Measurements from ENCODE around the gene SBF2.

SBF2 gene

DNA sequence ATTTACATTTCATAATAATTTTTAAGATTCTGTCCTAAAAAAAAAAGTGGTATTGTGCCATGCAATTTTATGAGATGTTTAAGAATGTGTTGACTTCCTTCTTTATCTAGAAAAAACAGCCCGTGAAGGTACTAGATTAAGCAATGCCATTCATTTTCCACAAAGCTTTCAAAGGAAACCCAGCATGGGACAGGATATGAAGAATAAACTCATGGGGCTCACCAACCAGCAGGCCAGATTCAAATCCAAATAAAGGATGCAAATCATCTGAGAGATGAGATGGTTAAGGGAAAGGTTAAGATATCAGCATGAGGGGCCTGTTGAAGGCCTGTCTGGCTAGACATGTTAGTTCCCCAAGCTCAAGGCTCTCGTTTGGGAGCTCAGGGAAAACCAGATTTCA is 431.0 kb downstream of the SBF2 start:
- peaks cover 25% of the 10 kb centered on the region for H3K4me1 ChIP-seq (ENCODE audit: insufficient read depth, low read length, severe bottlenecking)
- no peaks in the 10 kb centered on the region for H3K36me3 ChIP-seq (ENCODE audit: insufficient read depth, low read length)
- no peak overlapping the region for H2AFZ ChIP-seq (ENCODE audit: low read length)
- TF ChIP-seq EZH2 (IDR thresholded peaks at IDR 0.05; ENCODE audit: borderline replicate concordance, low read length): no peak
- TF ChIP-seq, protein P1, sequence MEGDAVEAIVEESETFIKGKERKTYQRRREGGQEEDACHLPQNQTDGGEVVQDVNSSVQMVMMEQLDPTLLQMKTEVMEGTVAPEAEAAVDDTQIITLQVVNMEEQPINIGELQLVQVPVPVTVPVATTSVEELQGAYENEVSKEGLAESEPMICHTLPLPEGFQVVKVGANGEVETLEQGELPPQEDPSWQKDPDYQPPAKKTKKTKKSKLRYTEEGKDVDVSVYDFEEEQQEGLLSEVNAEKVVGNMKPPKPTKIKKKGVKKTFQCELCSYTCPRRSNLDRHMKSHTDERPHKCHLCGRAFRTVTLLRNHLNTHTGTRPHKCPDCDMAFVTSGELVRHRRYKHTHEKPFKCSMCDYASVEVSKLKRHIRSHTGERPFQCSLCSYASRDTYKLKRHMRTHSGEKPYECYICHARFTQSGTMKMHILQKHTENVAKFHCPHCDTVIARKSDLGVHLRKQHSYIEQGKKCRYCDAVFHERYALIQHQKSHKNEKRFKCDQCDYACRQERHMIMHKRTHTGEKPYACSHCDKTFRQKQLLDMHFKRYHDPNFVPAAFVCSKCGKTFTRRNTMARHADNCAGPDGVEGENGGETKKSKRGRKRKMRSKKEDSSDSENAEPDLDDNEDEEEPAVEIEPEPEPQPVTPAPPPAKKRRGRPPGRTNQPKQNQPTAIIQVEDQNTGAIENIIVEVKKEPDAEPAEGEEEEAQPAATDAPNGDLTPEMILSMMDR (IDR thresholded peaks at IDR 0.05; ENCODE audit: low read length): no peak
- no peak overlapping the region for H3K9ac ChIP-seq (ENCODE audit: low read length)
- no peak overlapping the region for H3K4me2 ChIP-seq (ENCODE audit: low read length)
- no peaks in the 10 kb centered on the region for H3K27me3 ChIP-seq (ENCODE audit: insufficient read depth, low read length)
- H3K27ac ChIP-seq (ENCODE audit: low read depth, low read length, poor library complexity, severe bottlenecking): no peak overlapping the region
- H3F3A ChIP-seq (ENCODE audit: insufficient read depth, low read length): no peaks in the 10 kb centered on the region
- no peak overlapping the region for H3K4me3 ChIP-seq (ENCODE audit: low read depth, low read length, poor library complexity, severe bottlenecking)
- no peaks in the 10 kb centered on the region for H4K20me1 ChIP-seq (ENCODE audit: insufficient read depth, low read length)
- no peaks in the 10 kb centered on the region for H3K79me2 ChIP-seq (ENCODE audit: insufficient read depth, low read length)
- H3K9me3 ChIP-seq (ENCODE audit: low read length): peaks cover 3% of the 10 kb centered on the region; the same call in 1 of the 2 replicates
- no peaks in the 10 kb centered on the region for H3K9me2 ChIP-seq (ENCODE audit: low read depth, low read length)

DNA sequence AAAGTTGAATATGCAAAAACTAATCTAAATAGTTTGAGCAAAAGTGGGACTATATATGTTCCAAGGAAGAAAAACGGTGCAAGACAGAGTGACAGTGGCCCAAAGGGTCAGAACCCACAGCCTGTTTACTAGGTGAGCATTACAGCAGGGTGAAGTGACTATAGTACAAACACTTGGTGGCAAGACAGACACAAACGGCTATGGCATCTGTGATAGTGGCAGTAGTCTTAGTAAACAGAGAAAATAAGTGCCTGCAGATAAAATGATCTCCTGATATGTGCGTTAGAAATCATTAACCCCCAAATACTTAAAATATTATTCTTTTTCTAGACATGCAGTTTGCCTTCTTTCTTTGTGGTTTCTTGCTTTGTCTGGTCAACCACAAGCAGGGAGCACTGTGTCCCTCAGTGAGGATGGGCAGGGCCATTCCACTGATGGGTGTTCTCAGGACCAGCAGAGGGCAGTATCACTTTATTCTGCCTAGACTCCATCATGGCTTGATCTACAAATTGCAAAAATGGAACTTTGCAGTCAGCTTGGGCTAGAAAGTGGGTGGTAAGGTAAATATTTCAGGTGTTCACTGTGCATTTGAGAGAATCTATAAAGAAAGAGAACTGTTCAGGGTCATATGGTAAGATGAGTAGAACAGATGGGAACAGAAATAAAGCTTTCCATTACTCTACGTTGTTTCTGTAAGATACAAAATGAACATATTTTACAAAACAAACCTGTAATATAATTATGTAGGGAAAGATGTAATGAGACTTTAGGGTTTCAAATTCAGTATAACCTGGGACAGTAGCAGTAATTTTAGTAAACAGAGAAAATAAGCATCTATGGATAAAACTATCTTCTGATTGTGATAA is 431.9 kb downstream of the SBF2 start:
- Histone ChIP-seq H3K9me2 (ENCODE audit: low read depth, low read length) (no peaks in the 10 kb centered on the region), H3K4me2 (ENCODE audit: low read length) (no peak overlapping the region), H3K4me3 (ENCODE audit: low read depth, low read length, poor library complexity, severe bottlenecking) (no peak overlapping the region), H3F3A (ENCODE audit: insufficient read depth, low read length) (no peaks in the 10 kb centered on the region), H3K36me3 (ENCODE audit: insufficient read depth, low read length) (no peaks in the 10 kb centered on the region), H3K4me1 (ENCODE audit: insufficient read depth, low read length, severe bottlenecking) (peaks cover 27% of the 10 kb centered on the region), H3K79me2 (ENCODE audit: insufficient read depth, low read length) (no peaks in the 10 kb centered on the region), H3K9ac (ENCODE audit: low read length) (no peak overlapping the region), H3K27ac (ENCODE audit: low read depth, low read length, poor library complexity, severe bottlenecking) (no peak overlapping the region), H3K27me3 (ENCODE audit: insufficient read depth, low read length) (no peaks in the 10 kb centered on the region), H4K20me1 (ENCODE audit: insufficient read depth, low read length) (no peaks in the 10 kb centered on the region), H3K9me3 (ENCODE audit: low read length) (peaks cover 3% of the 10 kb centered on the region; the same call in 1 of the 2 replicates), H2AFZ (ENCODE audit: low read length) (no peak overlapping the region)
- TF ChIP-seq, protein P1 (IDR thresholded peaks at IDR 0.05; ENCODE audit: low read length): peak; percentile 96
- no peak for TF ChIP-seq EZH2 (IDR thresholded peaks at IDR 0.05; ENCODE audit: borderline replicate concordance, low read length)

DNA sequence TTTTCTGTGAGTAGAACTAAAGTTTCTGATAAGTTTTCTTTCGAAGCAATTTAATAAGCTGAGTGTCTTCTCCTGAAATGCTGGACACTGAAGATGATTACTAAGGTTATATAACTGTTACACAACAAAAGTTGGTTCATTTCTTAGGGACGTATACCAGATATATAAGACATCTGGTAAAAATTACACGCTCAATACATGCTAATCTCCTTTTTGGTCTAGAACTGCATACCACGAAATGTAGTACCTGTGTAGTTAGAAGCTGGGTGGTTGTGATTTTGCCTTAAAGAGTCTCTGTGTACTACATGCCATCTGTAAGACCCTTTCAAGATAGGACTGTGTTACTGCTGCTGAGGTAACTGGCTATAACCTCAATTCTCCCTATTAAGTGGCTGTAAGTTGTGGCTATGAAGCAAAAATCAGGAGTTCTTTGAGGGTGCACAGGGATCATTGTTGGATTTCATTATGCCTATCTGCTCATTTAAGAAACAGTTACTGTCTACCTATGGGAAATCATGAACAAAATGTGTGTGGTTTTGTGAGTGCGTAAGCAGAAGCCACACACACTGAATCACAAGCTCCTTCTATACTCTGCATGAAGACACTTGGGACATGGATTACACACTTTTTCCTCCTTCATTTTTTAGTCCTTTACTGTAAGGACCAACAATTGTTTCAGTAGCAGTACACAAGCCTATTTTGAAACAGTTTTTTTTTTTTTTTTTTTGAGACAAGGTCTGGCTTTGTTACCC is 434.3 kb downstream of the SBF2 start:
- Histone ChIP-seq H3K4me3 (ENCODE audit: low read depth, low read length, poor library complexity, severe bottlenecking) (no peak overlapping the region), H3K79me2 (ENCODE audit: insufficient read depth, low read length) (no peaks in the 10 kb centered on the region), H3K27ac (ENCODE audit: low read depth, low read length, poor library complexity, severe bottlenecking) (peak overlapping the region; percentile 34), H3K9me3 (ENCODE audit: low read length) (no peaks in the 10 kb centered on the region), H3K9ac (ENCODE audit: low read length) (no peak overlapping the region), H2AFZ (ENCODE audit: low read length) (no peak overlapping the region), H3K36me3 (ENCODE audit: insufficient read depth, low read length) (no peaks in the 10 kb centered on the region), H3F3A (ENCODE audit: insufficient read depth, low read length) (no peaks in the 10 kb centered on the region), H3K4me1 (ENCODE audit: insufficient read depth, low read length, severe bottlenecking) (peaks cover 42% of the 10 kb centered on the region), H3K4me2 (ENCODE audit: low read length) (no peak overlapping the region), H4K20me1 (ENCODE audit: insufficient read depth, low read length) (no peaks in the 10 kb centered on the region), H3K27me3 (ENCODE audit: insufficient read depth, low read length) (no peaks in the 10 kb centered on the region), H3K9me2 (ENCODE audit: low read depth, low read length) (no peaks in the 10 kb centered on the region)
- no peak for TF ChIP-seq EZH2 (IDR thresholded peaks at IDR 0.05; ENCODE audit: borderline replicate concordance, low read length)
- TF ChIP-seq, protein P1 (IDR thresholded peaks at IDR 0.05; ENCODE audit: low read length): no peak

All from OCI-LY1 (cell line).